Fibroblast of pulmonary artery (primary cell): Measurements from ENCODE around the gene NRG2.

ENCODE experiments used
- DNase-seq: peaks from one replicate; pipeline ENCODE4 v3.0.0-alpha.2; 2010; ENCODE audit warnings: low read depth
- H3K4me3 ChIP-seq: replicated peaks from 2 replicates; pipeline ENCODE4 v1.5.1; 2011; ENCODE audit warnings: low read depth, mild to moderate bottlenecking, control low read depth, low read length, moderate library complexity
- TF ChIP-seq, protein P1 (sequence below): IDR thresholded peaks from 2 replicates; pipeline ENCODE4 v1.5.1; 2011; ENCODE audit warnings: mild to moderate bottlenecking, control low read depth, low read length, inconsistent platforms; ENCODE audit errors: missing control alignments

NRG2 gene

DNA sequence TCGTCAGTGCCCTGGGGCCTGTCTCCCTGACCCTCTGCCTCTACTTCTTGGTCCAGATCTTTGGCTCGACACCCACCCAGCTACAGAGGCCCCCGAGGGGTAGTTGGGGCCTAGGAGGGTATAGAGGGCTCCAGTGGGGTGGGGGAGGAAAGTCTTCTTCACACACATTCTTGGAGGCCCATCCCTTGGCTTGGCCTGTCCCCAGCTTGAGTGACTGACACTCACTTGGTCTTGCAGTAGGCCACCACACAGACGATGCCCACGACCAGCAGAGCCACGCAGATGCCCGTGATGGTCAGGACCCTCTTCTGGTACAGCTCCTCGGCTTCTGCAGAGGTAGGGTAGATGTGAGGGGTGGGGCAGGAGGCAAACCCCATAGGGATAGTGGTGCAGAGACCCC lies 187.6 kb downstream of the NRG2 start:
- DNase-seq = no peak
- TF ChIP-seq, protein P1, sequence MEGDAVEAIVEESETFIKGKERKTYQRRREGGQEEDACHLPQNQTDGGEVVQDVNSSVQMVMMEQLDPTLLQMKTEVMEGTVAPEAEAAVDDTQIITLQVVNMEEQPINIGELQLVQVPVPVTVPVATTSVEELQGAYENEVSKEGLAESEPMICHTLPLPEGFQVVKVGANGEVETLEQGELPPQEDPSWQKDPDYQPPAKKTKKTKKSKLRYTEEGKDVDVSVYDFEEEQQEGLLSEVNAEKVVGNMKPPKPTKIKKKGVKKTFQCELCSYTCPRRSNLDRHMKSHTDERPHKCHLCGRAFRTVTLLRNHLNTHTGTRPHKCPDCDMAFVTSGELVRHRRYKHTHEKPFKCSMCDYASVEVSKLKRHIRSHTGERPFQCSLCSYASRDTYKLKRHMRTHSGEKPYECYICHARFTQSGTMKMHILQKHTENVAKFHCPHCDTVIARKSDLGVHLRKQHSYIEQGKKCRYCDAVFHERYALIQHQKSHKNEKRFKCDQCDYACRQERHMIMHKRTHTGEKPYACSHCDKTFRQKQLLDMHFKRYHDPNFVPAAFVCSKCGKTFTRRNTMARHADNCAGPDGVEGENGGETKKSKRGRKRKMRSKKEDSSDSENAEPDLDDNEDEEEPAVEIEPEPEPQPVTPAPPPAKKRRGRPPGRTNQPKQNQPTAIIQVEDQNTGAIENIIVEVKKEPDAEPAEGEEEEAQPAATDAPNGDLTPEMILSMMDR = no peak
- H3K4me3 ChIP-seq = no peak overlapping the region

DNA sequence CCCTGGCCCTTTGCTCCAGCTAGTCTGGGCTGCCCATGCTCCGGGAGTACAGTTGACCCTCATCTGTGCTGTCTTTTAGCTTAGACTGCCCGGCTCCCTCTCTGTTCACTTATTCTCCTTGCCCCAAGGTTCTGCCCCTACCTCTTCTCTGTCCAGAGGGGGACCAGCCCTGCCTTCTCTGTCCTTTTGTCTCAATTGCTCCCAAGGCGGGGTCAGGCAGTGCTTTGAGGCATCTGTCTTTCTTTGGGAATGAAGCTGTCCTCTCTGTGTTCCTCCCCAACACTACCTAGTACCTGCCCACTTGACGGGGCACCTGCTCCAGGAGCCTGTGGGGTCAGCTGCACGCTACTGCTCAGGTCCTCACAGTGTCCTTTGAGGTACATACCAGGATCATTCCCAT lies 188.1 kb downstream of the NRG2 start:
- H3K4me3 ChIP-seq = no peak overlapping the region
- TF ChIP-seq, protein P1 = no peak

DNA sequence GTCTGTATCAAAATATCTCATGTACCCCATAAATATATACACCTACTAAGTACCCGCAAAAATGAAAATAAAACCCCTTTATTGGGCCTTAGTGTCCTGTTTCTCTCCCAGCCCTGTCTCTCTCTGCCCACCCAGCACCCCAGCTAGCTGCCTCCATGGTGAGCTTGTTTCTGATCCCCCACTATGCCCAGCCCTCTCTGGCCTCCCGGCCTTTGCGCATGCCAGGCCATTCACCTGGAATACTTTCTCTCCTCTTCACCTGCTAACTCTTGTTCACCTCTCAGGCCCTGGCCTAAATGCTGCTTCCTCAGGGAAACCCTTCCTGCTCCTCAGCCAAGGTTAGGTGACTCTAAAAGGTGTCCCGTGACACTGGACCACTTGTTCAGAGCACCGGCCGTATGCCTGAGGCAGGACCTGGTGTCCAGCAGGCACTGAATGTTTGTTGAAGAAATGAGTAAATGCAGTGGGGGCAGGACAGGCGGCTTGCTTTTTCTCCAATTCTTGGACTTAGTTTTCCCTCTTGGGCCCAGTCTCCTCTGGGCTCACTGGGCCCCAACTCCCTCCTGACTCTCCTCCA lies 189.0 kb downstream of the NRG2 start:
- DNase-seq = no peak
- TF ChIP-seq, protein P1 = no peak
- no peak overlapping the region for H3K4me3 ChIP-seq

More for the DNA sequence above, 188.1 kb downstream of the NRG2 start:
- no peak for DNase-seq

DNA sequence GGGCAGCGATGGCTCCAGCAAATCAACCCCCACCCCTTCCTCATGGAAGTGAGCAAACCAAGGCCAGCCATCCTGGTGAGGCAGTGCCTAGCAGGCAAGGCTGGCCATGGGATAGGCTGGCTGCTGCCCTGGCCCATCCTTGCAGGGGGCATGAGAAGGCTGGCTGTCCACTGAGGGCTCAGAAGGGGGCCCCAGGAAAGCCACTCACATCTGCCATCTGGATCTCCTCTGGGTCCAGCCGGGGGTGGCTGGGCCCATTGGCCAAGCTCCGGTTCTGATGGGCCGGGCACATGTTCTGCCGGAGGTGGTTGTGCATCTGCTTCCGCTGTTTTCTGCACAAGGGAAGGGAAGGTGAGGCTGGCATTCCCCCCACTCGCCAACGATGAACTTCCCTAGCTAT lies 190.4 kb downstream of the NRG2 start:
- TF ChIP-seq, protein P1 = no peak
- no peak for DNase-seq
- no peak overlapping the region for H3K4me3 ChIP-seq

DNA sequence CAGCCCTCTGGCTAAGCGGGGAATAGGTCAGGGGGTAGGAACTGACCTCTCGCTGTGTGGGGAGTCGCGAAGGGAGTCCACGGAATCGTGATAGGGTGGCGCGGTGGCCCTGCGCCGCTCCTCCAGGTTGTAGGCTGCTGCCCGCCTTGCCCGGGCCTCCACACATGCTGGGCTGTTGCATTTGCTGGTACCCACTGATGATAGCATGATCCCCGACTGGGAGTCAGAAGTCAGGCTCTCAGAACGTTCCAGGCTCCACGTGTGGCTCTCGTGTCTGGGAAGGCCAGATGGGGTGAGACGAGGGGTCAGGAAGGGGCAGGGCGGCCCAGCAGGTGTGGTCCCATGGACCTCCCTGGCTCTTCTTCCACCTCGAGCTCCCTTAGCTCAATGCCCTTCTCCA lies 191.5 kb downstream of the NRG2 start:
- TF ChIP-seq, protein P1 = no peak
- no peak for DNase-seq

DNA sequence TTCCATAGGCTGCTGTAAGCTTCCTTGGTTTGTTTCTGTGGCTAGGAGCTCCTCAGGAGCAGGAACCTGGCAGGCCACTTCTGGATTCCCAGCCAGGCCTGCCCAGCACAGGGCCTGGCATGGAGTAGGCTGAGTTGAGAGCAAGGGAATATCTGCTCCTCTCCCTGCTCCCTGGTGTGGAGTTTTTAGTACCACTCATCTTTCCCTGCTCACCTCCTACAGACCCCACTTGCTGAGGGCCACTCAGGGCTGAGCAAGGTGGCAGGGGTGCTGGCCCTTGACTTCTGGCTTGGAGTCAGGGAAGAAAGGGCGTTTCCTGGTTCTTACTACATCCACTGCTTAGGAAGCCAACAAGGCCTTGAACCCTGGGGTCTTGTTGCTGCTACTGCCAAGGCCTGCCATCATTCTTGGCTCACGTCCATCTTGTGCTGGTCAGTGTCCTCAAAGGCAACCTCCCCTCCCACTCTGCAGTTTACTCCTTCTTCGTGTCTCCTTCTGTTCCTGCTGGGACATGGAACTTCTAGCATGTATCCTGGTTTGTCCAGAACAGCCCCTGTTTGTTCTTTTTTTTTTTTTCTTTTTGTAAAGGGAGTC lies 192.6 kb downstream of the NRG2 start:
- H3K4me3 ChIP-seq = no peak overlapping the region
- TF ChIP-seq, protein P1 = no peak
- no peak for DNase-seq

More for the DNA sequence above, 191.5 kb downstream of the NRG2 start:
- H3K4me3 ChIP-seq = no peak overlapping the region

DNA sequence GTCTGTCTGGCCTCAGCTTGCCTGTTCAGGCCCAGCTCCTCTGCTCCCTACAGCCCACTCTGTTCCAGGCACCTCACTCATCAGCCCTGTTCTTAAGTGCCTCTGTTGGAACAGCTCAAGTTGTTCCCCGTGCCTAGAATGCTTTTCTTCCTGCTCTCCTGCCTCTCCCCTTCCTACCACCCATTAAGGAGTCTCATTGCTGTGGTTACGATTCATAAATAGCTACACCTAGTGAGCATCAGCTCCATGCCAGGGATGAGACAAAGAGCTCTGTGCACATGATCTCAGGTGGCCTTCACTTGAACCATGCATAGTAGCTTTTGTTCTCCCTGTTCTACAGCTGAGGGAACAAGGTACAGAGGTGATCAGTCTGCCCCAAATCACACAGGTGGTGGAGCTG lies 193.2 kb downstream of the NRG2 start:
- TF ChIP-seq, protein P1 = no peak
- no peak overlapping the region for H3K4me3 ChIP-seq

More for the DNA sequence above, 193.2 kb downstream of the NRG2 start:
- DNase-seq = no peak
